Daoy (cell line): ENCODE data around the gene AOAH. TPM values are rescaled to one million over a fixed set of nuclear protein-coding genes. Genes with fewer than 3 reads are reported as not detected.
"Not testable (repeated sequence)": the region's sequence is repeated elsewhere in the genome, so short reads cannot be mapped to it uniquely, and the experiment has no call there.

Experiments used
- DNase-seq: peaks from one replicate; pipeline ENCODE4 v3.0.0-alpha.2; 2015; ENCODE audit warnings: low read depth
- total RNA-seq: library from RNA; depleted of rRNA; stranded (reverse); fragments of >200 nt; shearing (Covaris generic); gene quantifications from 2 replicates; pipeline ENCODE4 v1.2.3, GENCODE V29; 2014

AOAH gene
- total RNA-seq, 1 experiment from 2014 or later: 39.0 TPM

GRCh38 chr7:36512616-36513015 lies 211.7 kb downstream of the AOAH start:
- DNase-seq: no peak

DNA sequence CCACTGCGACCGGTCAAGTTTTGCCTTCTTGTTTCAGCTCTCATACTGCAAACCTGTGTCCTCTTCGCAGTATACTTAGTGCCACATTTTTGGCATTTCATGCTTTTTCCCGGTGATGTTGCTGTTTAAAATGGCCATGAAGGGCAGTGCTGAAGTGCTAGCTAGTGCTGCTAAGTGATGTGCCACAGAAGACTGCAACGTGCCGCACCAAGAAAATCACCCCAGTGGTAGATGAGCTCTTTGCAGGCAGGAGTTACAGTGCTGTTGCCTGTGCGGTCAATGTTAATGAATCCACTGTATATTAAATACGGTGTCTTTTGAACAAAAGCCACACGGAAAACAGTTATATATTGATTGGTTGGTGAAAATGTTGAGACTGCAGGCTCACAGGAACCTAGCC lies 214.3 kb downstream of the AOAH start:
- no peak for DNase-seq

- no peak for DNase-seq
Observed at GRCh38 chr7:36507475-36508440, 216.5 kb downstream of the AOAH start.

DNA sequence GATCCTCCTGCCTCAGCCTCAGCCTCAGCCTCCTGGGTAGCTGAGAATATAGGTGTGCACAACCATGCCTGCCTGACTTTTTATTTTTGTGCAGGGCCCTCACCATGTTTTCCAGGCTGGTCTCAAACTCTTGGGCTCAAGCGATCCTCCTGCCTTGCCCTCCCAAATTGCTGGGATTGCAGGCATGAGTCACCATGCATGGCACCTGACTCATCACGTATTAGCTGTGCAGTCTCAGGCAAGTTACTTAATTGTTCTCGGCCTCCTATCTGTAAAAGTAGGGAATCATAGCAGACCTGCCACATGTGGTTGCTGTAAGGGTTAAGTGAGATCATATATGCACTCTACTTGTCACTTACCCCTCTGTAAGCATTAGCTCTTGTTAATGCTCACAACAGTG lies 217.5 kb downstream of the AOAH start:
- peak; percentile 92 for DNase-seq

DNA sequence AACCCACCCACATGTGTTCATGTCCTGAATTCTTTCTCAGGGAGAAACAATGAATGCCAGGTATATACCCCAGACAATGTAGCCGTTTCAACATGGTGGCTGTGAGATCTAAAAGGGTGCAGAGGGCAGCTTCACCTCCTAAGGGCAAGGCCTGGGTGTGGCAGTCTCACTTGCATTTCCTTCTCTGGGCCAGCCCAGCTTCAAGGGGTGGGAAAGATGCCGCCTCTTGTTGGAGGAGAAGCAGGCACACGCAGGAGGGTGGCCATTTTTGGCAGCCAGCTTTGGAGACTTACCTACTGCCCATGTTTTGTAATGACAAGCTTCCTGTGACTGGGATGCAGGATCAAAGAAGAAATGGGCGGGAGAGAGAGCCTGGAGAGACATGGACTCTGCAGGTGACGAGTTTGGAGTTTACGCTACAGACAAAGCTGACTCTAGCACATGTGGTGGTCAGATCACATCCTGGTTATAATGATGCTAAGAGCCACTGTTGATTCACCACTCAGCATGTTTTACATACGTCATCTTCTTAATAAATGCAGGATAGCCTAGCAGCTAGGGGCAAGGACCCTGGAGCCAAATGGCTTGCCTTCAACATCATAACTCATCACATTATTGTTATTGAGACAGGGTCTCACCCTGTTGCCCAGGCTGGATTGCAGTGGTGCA lies 218.0 kb downstream of the AOAH start:
- peak; percentile 73 for DNase-seq

GRCh38 chr7:36504617-36505016 lies 219.7 kb downstream of the AOAH start:
- DNase-seq: not testable (repeated sequence)

DNA sequence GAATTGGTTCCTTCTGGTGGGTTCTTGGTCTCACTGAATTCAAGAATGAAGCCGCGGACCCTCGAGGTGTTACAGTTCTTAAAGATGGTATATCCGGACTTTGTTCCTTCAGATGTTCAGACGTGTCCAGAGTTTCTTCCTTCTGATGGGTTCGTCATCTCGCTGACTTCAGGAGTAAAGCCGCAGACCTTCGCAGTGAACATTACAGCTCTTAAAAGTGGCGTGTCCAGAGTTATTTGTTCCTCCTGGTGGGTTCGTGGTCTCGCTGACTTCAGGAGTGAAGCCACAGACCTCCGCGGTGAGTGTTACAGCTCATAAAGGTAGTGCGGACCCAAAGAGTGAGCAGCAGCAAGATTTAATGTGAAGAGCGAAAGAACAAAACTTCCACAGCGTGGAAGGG lies 220.1 kb downstream of the AOAH start:
- not testable (repeated sequence) for DNase-seq

DNA sequence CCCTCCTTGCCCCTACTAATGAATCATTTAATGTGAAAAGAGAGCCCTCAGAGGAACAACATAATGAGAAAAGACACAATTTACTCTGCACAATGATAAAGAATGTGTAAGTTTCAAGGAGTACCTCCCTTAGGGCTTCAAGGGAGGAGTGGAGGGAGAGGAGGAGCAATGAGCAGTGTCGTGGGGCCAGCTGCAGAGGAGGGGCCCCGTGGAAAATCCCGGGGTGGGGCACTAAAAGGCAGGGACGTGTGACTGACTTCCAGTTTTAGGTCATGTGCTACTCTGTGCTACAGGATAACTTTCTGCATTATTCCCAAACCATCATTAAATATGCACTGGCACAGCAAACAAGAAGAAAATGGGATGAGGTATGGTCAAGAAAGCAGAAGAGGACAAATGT lies 226.5 kb downstream of the AOAH start:
- DNase-seq: no peak

DNA sequence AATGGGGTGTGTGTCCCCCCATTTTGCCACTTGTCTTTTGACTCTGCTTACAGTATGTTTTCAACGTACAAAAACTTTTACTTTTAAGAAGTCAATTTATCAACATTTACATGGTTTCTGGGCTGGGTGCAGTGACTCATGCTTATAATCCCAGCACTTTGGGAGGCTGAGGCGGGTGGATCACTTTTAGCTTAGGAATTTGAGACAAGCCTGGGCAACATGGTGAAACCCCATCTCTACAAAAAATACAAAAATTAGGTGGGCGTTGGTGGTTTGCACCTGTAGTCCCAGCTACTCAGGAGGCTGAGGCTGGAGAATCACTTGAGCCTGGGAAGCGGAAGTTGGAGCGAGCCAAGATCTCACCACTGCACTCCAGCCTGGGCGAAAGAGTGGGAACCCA lies 227.1 kb downstream of the AOAH start:
- DNase-seq: peak; percentile 64

GRCh38 chr7:36496576-36496975 lies 227.7 kb downstream of the AOAH start:
- DNase-seq: no peak

DNA sequence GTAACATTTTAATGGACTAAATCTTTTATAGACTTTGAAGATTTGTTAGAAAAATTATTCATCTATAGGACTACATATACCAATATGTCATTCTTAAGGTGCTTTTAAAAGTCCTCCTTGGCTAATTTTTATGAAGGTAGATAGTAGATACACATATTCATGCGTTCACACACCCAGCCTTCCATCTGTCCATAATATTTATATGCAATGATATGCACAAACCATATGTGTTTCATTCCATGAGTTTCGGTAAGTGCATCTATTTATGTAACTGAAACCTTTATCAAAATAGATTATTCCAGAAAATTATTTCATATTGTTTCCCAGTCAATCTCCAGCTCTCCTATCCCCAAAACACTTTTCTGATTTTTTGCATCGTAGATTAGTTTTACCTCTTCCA lies 233.0 kb downstream of the AOAH start:
- no peak for DNase-seq

- DNase-seq: no peak
Observed at GRCh38 chr7:36490419-36490830, 233.9 kb downstream of the AOAH start.

GRCh38 chr7:36488672-36489071 lies 235.6 kb downstream of the AOAH start:
- not testable (repeated sequence) for DNase-seq

DNA sequence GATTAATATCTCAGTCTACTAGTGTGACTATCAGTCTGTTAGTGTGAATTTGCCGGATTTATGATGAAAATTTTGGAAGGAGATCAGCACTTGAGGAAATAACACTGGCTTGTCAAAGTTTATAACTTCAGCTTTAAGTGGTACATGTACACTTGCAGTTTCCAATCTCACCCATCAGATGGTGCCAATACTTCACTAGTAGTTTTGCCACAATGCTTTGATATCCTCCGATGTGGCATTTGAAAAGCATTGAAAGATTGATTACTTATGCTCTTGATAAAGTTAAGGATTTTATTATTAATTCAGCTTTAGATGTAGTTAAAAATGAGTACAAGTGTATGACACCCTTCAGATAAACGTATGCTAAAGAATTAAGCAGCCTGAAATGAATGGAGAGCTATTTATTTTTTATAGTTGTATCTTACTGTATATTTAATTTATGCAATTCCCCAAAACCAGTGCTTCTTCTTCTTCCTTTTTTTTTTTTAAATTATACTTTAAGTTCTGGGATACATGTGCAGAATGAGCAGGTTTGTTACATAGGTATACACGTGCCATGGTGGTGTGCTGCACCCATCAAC lies 236.4 kb downstream of the AOAH start:
- peak; percentile 77 for DNase-seq

- no peak for DNase-seq
Observed at GRCh38 chr7:36486336-36486735, 238.0 kb downstream of the AOAH start.

DNA sequence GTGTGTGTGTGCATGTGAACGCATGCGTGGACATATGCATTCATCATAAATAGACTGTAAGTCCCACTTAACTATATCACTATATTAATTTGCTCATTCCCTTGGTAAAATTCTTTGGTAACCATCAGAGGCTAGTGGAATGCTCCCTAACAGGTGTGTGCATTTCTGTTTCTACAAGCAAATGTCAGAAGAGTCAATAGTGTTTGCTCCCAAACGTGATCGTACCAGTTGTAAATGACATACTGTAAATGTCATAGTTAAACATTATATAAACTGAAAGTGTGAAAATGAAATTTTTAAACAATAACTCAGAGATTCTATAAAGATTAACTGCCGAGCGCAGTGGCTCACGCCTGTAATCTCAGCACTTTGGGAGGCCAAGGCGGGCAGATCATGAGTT lies 240.0 kb downstream of the AOAH start:
- DNase-seq: no peak

- not testable (repeated sequence) for DNase-seq
Observed at GRCh38 chr7:36483853-36484252, 240.4 kb downstream of the AOAH start.

- no peak for DNase-seq
Observed at GRCh38 chr7:36478745-36479144, 245.5 kb downstream of the AOAH start.

GRCh38 chr7:36475381-36475780 lies 248.9 kb downstream of the AOAH start:
- no peak for DNase-seq

GRCh38 chr7:36475011-36475342 lies 249.3 kb downstream of the AOAH start:
- DNase-seq: no peak

DNA sequence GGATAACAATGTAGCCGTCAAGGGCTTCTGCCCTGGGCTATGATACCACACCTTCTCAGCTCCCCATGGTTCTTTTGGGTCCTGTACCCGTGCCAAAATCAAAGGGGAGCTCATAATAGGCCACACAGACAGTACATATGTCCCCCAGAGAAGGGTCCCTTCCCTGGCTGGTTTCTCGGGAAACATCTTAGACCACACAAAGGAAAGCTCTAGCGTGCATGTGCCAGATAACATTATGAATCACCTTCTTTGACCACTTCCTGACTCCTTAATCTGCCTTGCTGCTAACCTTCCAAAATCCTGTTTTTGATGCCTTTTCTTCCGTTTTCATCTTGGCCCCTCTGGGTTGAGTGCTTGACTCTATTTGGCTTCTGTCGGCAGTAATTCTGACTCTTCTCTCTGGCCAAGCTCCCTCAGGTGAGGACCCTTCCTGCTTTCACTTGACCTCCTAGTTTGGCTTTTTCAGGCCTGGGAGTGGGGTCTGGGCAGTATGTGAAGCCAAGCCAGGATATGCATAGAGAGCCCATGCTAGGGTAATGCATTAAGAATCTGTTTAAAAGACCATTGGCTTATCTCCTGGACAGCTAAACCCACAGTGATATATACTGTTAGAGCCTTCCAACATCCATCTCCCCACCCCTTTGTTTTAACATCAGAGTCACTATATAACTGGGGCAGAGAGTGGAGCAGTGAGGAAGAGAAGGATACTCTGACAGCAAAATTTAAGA lies 249.8 kb downstream of the AOAH start:
- peak; percentile 88 for DNase-seq
